HepG2 (cell line): Measurements from ENCODE around the gene MPV17L2. TPM values are rescaled to one million over a fixed set of nuclear protein-coding genes. Genes with fewer than 3 reads are reported as not detected.

Experiments used
- ATM ChIP-seq: fragments of 450-650 bp; IDR thresholded peaks from 2 replicates; pipeline ENCODE4 v1.7.1; 2017; ENCODE audit warnings: mild to moderate bottlenecking, borderline replicate concordance
- E2F1 ChIP-seq: sonication (generic); formaldehyde crosslinking; IDR thresholded peaks from 2 replicates; pipeline ENCODE4 v1.5.0; 2020; ENCODE audit warnings: missing genetic modification reagents
- ELF3 ChIP-seq: IDR thresholded peaks from 2 replicates; pipeline ENCODE4 v1.6.1; 2016; ENCODE audit warnings: missing genetic modification reagents, missing compliant biosample characterization
- HDAC1 ChIP-seq: sonication (generic); formaldehyde crosslinking; IDR thresholded peaks from 2 replicates; pipeline ENCODE4 v1.5.1; 2020; ENCODE audit warnings: mild to moderate bottlenecking, missing genetic modification reagents
- KDM2A ChIP-seq: sonication (generic); formaldehyde crosslinking; IDR thresholded peaks from 2 replicates; pipeline ENCODE4 v1.4.0; 2020; ENCODE audit warnings: low read depth, missing genetic modification reagents, borderline replicate concordance
- KLF12 ChIP-seq: sonication (generic); formaldehyde crosslinking; IDR thresholded peaks from 2 replicates; pipeline ENCODE4 v1.4.0; 2020; ENCODE audit warnings: missing genetic modification reagents, borderline replicate concordance
- NR0B2 ChIP-seq: sonication (generic); formaldehyde crosslinking; IDR thresholded peaks from 2 replicates; pipeline ENCODE4 v1.4.0; 2020; ENCODE audit warnings: mild to moderate bottlenecking, missing genetic modification reagents
- RAD21 ChIP-seq: fragments of 450-650 bp; formaldehyde crosslinking; IDR thresholded peaks from 2 replicates; pipeline ENCODE4 v1.5.0; 2020; ENCODE audit warnings: mild to moderate bottlenecking
- ZBTB8A ChIP-seq: sonication (generic); formaldehyde crosslinking; IDR thresholded peaks from 2 replicates; pipeline ENCODE4 v1.4.0; 2020; ENCODE audit warnings: mild to moderate bottlenecking, low read depth, missing genetic modification reagents, borderline replicate concordance
- ZNF18 ChIP-seq: sonication (generic); formaldehyde crosslinking; IDR thresholded peaks from 2 replicates; pipeline ENCODE4 v1.8.0; 2022; ENCODE audit warnings: mild to moderate bottlenecking, missing genetic modification reagents; ENCODE audit not compliant: insufficient replicate concordance
- ZNF629 ChIP-seq: sonication (generic); formaldehyde crosslinking; conservative IDR thresholded peaks from 2 replicates; pipeline ENCODE4 v1.5.0; 2020; ENCODE audit warnings: missing genetic modification reagents
- ZNF800 ChIP-seq: sonication (generic); formaldehyde crosslinking; IDR thresholded peaks from 2 replicates; pipeline ENCODE4 v1.4.0; 2020; ENCODE audit warnings: missing genetic modification reagents
- polyA plus RNA-seq, 8 experiments: library from polyadenylated mRNA; depleted of rRNA in 3 of 8; stranded (reverse) in 7 of 8; unstranded in 1 of 8; fragments of >200 nt; fragmentation: Illumina TruSeq in 4 of 8; extraction: Trizol in 4 of 8; gene quantifications; 2 replicates each; pipeline versions ENCODE4 v1.2.1 to v1.2.3, GENCODE V29; 2011 to 2016; ENCODE audit warnings: low read depth in 4 of 8, missing spikeins in 1 of 8, mixed read lengths in 1 of 8; ENCODE audit not compliant: insufficient read depth in 1 of 8
- total RNA-seq, 5 experiments: library from RNA; depleted of rRNA; stranded (reverse); fragments of >200 nt; fragmentation: Illumina TruSeq; extraction: Trizol; gene quantifications; 2 replicates each; pipeline ENCODE4 v1.2.3, GENCODE V29; 2016; ENCODE audit warnings: low read depth in 1 of 5
- TF ChIP-seq, protein P1 (sequence below): IDR thresholded peaks from 2 replicates; pipeline ENCODE4 v1.4.0; 2020; ENCODE audit warnings: mild to moderate bottlenecking, missing genetic modification reagents
- TF ChIP-seq, protein P2 (sequence below): IDR thresholded peaks from 2 replicates; pipeline ENCODE4 v1.6.1; 2016; ENCODE audit warnings: low read depth, borderline replicate concordance
- TF ChIP-seq, protein P3 (sequence below): sonication (generic); formaldehyde crosslinking; IDR thresholded peaks from 2 replicates; pipeline ENCODE4 v1.8.0; 2022; ENCODE audit warnings: low read depth, missing genetic modification reagents
- TF ChIP-seq, protein P4 (sequence below): sonication (generic); formaldehyde crosslinking; IDR thresholded peaks from 2 replicates; pipeline ENCODE4 v1.4.0; 2020; ENCODE audit warnings: missing genetic modification reagents; ENCODE audit errors: not compliant biosample characterization

MPV17L2 gene
- total and polyA plus RNA-seq, 2 of the 13 experiments (the other 11 are each of a cell fraction or from before 2014, with no cell fraction given) = 13.6 to 16.7 TPM

GRCh38 chr19:18203863-18204393 lies 10.9 kb downstream of the MPV17L2 start, which contains the start of gene RAB3A (continued):
- TF ChIP-seq ZNF629 (CRISPR knock-in tag) (no peak), ELF3 (CRISPR knock-in tag) (no peak), ZBTB8A (CRISPR knock-in tag) (no peak), HDAC1 (CRISPR knock-in tag) (peak; percentile 68), ZNF800 (CRISPR knock-in tag) (0 out of 2 replicates have a peak, but pooled peaks have one; percentile 29), E2F1 (CRISPR knock-in tag) (no peak), KDM2A (CRISPR knock-in tag) (no peak), NR0B2 (no peak), RAD21 (CRISPR knock-in tag) (no peak; the same call in 1 of the 2 replicates), KLF12 (CRISPR knock-in tag) (0 out of 2 replicates have a peak, but pooled peaks have one; percentile 55), ATM (no peak), ZNF18 (CRISPR knock-in tag) (no peak)
- TF ChIP-seq, protein P1, sequence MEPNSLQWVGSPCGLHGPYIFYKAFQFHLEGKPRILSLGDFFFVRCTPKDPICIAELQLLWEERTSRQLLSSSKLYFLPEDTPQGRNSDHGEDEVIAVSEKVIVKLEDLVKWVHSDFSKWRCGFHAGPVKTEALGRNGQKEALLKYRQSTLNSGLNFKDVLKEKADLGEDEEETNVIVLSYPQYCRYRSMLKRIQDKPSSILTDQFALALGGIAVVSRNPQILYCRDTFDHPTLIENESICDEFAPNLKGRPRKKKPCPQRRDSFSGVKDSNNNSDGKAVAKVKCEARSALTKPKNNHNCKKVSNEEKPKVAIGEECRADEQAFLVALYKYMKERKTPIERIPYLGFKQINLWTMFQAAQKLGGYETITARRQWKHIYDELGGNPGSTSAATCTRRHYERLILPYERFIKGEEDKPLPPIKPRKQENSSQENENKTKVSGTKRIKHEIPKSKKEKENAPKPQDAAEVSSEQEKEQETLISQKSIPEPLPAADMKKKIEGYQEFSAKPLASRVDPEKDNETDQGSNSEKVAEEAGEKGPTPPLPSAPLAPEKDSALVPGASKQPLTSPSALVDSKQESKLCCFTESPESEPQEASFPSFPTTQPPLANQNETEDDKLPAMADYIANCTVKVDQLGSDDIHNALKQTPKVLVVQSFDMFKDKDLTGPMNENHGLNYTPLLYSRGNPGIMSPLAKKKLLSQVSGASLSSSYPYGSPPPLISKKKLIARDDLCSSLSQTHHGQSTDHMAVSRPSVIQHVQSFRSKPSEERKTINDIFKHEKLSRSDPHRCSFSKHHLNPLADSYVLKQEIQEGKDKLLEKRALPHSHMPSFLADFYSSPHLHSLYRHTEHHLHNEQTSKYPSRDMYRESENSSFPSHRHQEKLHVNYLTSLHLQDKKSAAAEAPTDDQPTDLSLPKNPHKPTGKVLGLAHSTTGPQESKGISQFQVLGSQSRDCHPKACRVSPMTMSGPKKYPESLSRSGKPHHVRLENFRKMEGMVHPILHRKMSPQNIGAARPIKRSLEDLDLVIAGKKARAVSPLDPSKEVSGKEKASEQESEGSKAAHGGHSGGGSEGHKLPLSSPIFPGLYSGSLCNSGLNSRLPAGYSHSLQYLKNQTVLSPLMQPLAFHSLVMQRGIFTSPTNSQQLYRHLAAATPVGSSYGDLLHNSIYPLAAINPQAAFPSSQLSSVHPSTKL (CRISPR knock-in tag) = 0 out of 2 replicates have a peak, but pooled peaks have one; percentile 23
- TF ChIP-seq, protein P2, sequence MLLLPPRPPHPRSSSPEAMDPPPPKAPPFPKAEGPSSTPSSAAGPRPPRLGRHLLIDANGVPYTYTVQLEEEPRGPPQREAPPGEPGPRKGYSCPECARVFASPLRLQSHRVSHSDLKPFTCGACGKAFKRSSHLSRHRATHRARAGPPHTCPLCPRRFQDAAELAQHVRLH (CRISPR knock-in tag) = no peak
- TF ChIP-seq, protein P3, sequence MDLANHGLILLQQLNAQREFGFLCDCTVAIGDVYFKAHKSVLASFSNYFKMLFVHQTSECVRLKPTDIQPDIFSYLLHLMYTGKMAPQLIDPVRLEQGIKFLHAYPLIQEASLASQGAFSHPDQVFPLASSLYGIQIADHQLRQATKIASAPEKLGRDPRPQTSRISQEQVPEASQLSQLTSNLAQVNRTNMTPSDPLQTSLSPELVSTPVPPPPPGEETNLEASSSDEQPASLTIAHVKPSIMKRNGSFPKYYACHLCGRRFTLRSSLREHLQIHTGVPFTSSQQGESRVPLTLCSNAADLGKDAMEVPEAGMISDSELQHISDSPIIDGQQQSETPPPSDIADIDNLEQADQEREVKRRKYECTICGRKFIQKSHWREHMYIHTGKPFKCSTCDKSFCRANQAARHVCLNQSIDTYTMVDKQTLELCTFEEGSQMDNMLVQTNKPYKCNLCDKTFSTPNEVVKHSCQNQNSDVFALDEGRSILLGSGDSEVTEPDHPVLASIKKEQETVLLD (CRISPR knock-in tag) = no peak
- TF ChIP-seq, protein P4, sequence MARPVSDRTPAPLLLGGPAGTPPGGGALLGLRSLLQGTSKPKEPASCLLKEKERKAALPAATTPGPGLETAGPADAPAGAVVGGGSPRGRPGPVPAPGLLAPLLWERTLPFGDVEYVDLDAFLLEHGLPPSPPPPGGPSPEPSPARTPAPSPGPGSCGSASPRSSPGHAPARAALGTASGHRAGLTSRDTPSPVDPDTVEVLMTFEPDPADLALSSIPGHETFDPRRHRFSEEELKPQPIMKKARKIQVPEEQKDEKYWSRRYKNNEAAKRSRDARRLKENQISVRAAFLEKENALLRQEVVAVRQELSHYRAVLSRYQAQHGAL (CRISPR knock-in tag) = no peak
